ENCODE measurements around the gene E2F8.

E2F8 gene

GRCh38 chr11:19218786-19219460 lies 21.8 kb downstream of the E2F8 start:
- DNase-seq = no peak

GRCh38 chr11:19218216-19218615 lies 22.5 kb downstream of the E2F8 start:
- DNase-seq = no peak

- DNase-seq = no peak
These were observed 23.9 kb downstream of the E2F8 start for GRCh38 chr11:19216709-19217374.

GRCh38 chr11:19216021-19216420 lies 24.7 kb downstream of the E2F8 start:
- no peak for DNase-seq

GRCh38 chr11:19209617-19210370 lies 31.0 kb downstream of the E2F8 start:
- no peak for DNase-seq

- no peak for DNase-seq
These were observed 31.7 kb downstream of the E2F8 start for GRCh38 chr11:19208959-19209546.

GRCh38 chr11:19208181-19208580 lies 32.6 kb downstream of the E2F8 start:
- no peak for DNase-seq

- no peak for DNase-seq
These were observed 35.9 kb downstream of the E2F8 start for GRCh38 chr11:19204836-19205235.

- DNase-seq = no peak
These were observed 38.8 kb downstream of the E2F8 start, which contains the start of gene CSRP3 for GRCh38 chr11:19201737-19202605. TSS of gene CSRP3 (minus strand) at chr11:19201983. CDS start at chr11:19192448, 9,535 bp downstream.

- DNase-seq = no peak
These were observed 40.1 kb downstream of the E2F8 start for GRCh38 chr11:19200410-19201201.

- no peak for DNase-seq
These were observed 41.0 kb downstream of the E2F8 start for GRCh38 chr11:19199771-19200170.

GRCh38 chr11:19199048-19199447 lies 41.7 kb downstream of the E2F8 start:
- no peak for DNase-seq

GRCh38 chr11:19196432-19196831 lies 44.3 kb downstream of the E2F8 start:
- DNase-seq = no peak

GRCh38 chr11:19194620-19195308 lies 46.0 kb downstream of the E2F8 start:
- DNase-seq = no peak

GRCh38 chr11:19193916-19194315 lies 46.8 kb downstream of the E2F8 start:
- DNase-seq = no peak

- no peak for DNase-seq
These were observed 49.1 kb downstream of the E2F8 start for GRCh38 chr11:19191530-19192169.

GRCh38 chr11:19187833-19188258 lies 52.9 kb downstream of the E2F8 start:
- DNase-seq = no peak

- DNase-seq = no peak
These were observed 53.5 kb downstream of the E2F8 start for GRCh38 chr11:19187114-19187832.

- no peak for DNase-seq
These were observed 55.2 kb downstream of the E2F8 start for GRCh38 chr11:19185516-19186052.

All from CD4-positive, alpha-beta T cell treated with Interleukin-4 for 1 hour (primary cell).